Vagina (tissue), 2 donors: Measurements from ENCODE around the gene PTGR3. TPM values are rescaled to one million over a fixed set of nuclear protein-coding genes. Genes with fewer than 3 reads are reported as not detected.

Experiments
- DNase-seq, 2 donors: peaks; one replicate each; pipeline ENCODE4 v3.0.0-alpha.2; 2017; ENCODE audit errors: extremely low spot score in 2 of 2
- H3K27ac ChIP-seq: fragments of 200-600 bp; sonication (generic); one replicate; pipeline ENCODE4 v1.5.1; 2019
- H3K27me3 ChIP-seq: fragments of 200-600 bp; sonication (generic); one replicate; pipeline ENCODE4 v1.5.1; 2019
- H3K36me3 ChIP-seq, 2 donors: fragments of 200-600 bp; sonication (generic); one replicate each; pipeline ENCODE4 v1.5.1; 2017 to 2019
- H3K4me1 ChIP-seq: fragments of 200-600 bp; sonication (generic); one replicate; pipeline ENCODE4 v1.5.1; 2019
- H3K4me3 ChIP-seq, 2 donors: fragments of 200-600 bp; sonication (generic); 1 replicate in 1 of 2; 2 replicates in 1 of 2; pipeline ENCODE4 v1.5.1; 2016 to 2019
- H3K9me3 ChIP-seq: fragments of 200-600 bp; sonication (generic); one replicate; pipeline ENCODE4 v1.5.1; 2019
- CTCF ChIP-seq, 3 experiments: fragments of 450-650 bp in 2 of 3; fragments of 200-600 bp in 1 of 3; sonication (generic) in 1 of 3; IDR thresholded peaks; one replicate each; pipeline ENCODE4 v1.5.1; 2017 to 2019; ENCODE audit warnings: antibody characterized with exemption in 3 of 3, mild to moderate bottlenecking in 2 of 3, moderate library complexity in 2 of 3
- POLR2A ChIP-seq, 2 donors: fragments of 450-650 bp; IDR thresholded peaks; one replicate each; pipeline ENCODE4 v1.6.1; 2017; ENCODE audit warnings: antibody characterized with exemption in 2 of 2, mild to moderate bottlenecking in 2 of 2, moderate library complexity in 2 of 2
- POLR2AphosphoS5 ChIP-seq, 2 donors: sonication (generic); formaldehyde crosslinking; IDR thresholded peaks; one replicate each; pipeline ENCODE4 v1.9.0; 2017; ENCODE audit warnings: antibody characterized with exemption in 2 of 2, mild to moderate bottlenecking in 2 of 2, low read depth in 1 of 2; ENCODE audit not compliant: insufficient read depth in 1 of 2
- intact Hi-C: fragments of 100-400 bp; cut with DNase I; formaldehyde crosslinking; loops from one replicate; pipeline ENCODE4 v1.15.1; 2023
- total RNA-seq: library from RNA; depleted of rRNA; stranded (reverse); fragments of >200 nt; gene quantifications from one replicate; pipeline ENCODE4 v1.2.3, GENCODE V29; 2016

Gene PTGR3
- total RNA-seq, 1 donor from 2014 or later = 16.0 TPM

DNA sequence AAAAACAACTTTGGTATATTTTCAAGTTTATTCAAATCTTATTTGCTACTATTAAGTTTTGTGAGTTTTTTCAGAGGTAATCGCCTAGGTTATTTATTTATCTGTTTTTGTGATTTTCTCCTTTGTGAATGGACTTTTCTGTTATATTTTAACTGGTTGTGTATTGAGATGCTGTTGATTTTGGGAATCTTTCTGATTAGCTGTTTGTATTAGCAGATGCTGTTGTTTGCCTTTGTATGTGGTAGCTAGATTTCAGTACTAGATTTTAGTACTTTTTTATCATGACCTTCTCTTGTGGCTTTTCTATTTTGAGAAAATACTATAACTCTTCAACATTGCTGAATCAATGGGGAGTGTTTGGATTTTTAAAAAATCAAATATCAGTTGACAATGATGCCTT, 44.1 kb upstream of the PTGR3 start:
- Histone ChIP-seq H3K4me1 (peaks cover 70% of the 10 kb centered on the region), H3K36me3 (no peaks in the 10 kb centered on the region), H3K9me3 (no peaks in the 10 kb centered on the region), H3K27ac (no peak overlapping the region), H3K4me3 (no peak overlapping the region), H3K27me3 (no peaks in the 10 kb centered on the region)
- TF ChIP-seq POLR2A (IDR thresholded peaks at IDR 0.05) (no peak), POLR2AphosphoS5 (IDR thresholded peaks at IDR 0.05; ENCODE audit: insufficient read depth in 1 of 2, low read depth in 1 of 2) (no peak), CTCF (IDR thresholded peaks at IDR 0.05) (no peak)
- intact Hi-C loops = loop anchor here (5.0 kb wide), 1 partner anchor 41 kb away; the partner anchor contains the start of gene TSHZ1
- no peak for DNase-seq

- no peaks in the 10 kb centered on the region for H3K36me3 ChIP-seq
- H3K27ac ChIP-seq = peak overlapping the region; percentile 5
- intact Hi-C loops = loop anchor here (5.0 kb wide), 1 partner anchor 40 kb away; the partner anchor contains the start of gene TSHZ1
- peaks cover 73% of the 10 kb centered on the region for H3K4me1 ChIP-seq
- TF ChIP-seq POLR2A (IDR thresholded peaks at IDR 0.05) (no peak), CTCF (IDR thresholded peaks at IDR 0.05) (no peak), POLR2AphosphoS5 (IDR thresholded peaks at IDR 0.05; ENCODE audit: insufficient read depth in 1 of 2, low read depth in 1 of 2) (no peak)
- H3K4me3 ChIP-seq = no peak overlapping the region
- DNase-seq = no peak
- no peaks in the 10 kb centered on the region for H3K27me3 ChIP-seq
- H3K9me3 ChIP-seq = no peaks in the 10 kb centered on the region
Observed at GRCh38 chr18:75252136-75252535, 43.2 kb upstream of the PTGR3 start.

DNA sequence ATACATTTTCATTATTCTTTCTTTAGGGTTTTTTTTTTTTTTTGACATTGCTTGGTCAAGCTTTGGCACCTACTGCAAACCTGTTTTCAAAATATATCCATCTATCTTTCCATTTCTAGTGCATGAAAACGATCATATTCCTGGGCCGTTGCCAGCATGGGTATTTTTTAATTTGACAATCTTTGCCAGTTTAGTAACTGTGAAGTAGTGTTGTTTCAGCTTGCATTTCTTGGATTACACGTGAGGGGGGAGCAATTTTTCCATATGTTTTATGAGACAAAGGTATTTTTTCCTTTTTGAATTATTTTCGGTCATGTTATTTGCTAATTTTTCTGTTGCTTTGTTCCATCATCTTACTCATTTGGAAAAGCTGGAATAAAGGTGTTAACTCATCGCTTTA, 42.5 kb upstream of the PTGR3 start:
- H3K27ac ChIP-seq = no peak overlapping the region
- DNase-seq = no peak
- no peaks in the 10 kb centered on the region for H3K27me3 ChIP-seq
- no peak overlapping the region for H3K4me3 ChIP-seq
- peaks cover 80% of the 10 kb centered on the region for H3K4me1 ChIP-seq
- no peak for TF ChIP-seq POLR2A (IDR thresholded peaks at IDR 0.05)
- TF ChIP-seq POLR2AphosphoS5 (IDR thresholded peaks at IDR 0.05; ENCODE audit: insufficient read depth in 1 of 2, low read depth in 1 of 2) = no peak
- TF ChIP-seq CTCF (IDR thresholded peaks at IDR 0.05) = no peak
- no peaks in the 10 kb centered on the region for H3K9me3 ChIP-seq
- intact Hi-C loops = loop anchor here (5.0 kb wide), 1 partner anchor 39 kb away; the partner anchor contains the start of gene TSHZ1
- H3K36me3 ChIP-seq = no peaks in the 10 kb centered on the region

DNA sequence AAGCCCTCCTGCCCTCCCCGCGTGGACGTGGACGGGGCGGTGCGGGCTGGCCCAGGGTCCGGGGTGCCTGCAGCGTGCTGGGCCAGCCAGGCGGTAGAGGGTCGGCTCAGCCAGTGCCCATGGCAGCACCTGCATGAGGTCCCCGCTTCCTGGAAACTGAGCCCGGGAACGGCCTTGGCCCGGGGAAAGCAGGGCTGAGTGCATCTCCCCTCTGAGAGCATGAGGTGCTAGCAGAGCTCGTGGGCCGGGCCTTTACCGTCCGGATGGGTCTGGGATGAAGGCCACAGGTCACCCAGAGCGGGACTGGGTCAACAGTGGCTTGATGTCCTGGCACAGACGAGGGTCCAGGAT, 41.5 kb upstream of the PTGR3 start:
- DNase-seq = no peak
- intact Hi-C loops = loop anchor here (5.0 kb wide), 1 partner anchor 38 kb away; the partner anchor contains the start of gene TSHZ1
- Histone ChIP-seq H3K4me3 (no peak overlapping the region), H3K27me3 (no peaks in the 10 kb centered on the region), H3K36me3 (no peaks in the 10 kb centered on the region), H3K9me3 (no peaks in the 10 kb centered on the region), H3K27ac (peak overlapping the region; percentile 89), H3K4me1 (peaks cover 81% of the 10 kb centered on the region)
- TF ChIP-seq POLR2AphosphoS5 (IDR thresholded peaks at IDR 0.05; ENCODE audit: insufficient read depth in 1 of 2, low read depth in 1 of 2) (no peak), CTCF (IDR thresholded peaks at IDR 0.05) (no peak), POLR2A (IDR thresholded peaks at IDR 0.05) (no peak)

DNA sequence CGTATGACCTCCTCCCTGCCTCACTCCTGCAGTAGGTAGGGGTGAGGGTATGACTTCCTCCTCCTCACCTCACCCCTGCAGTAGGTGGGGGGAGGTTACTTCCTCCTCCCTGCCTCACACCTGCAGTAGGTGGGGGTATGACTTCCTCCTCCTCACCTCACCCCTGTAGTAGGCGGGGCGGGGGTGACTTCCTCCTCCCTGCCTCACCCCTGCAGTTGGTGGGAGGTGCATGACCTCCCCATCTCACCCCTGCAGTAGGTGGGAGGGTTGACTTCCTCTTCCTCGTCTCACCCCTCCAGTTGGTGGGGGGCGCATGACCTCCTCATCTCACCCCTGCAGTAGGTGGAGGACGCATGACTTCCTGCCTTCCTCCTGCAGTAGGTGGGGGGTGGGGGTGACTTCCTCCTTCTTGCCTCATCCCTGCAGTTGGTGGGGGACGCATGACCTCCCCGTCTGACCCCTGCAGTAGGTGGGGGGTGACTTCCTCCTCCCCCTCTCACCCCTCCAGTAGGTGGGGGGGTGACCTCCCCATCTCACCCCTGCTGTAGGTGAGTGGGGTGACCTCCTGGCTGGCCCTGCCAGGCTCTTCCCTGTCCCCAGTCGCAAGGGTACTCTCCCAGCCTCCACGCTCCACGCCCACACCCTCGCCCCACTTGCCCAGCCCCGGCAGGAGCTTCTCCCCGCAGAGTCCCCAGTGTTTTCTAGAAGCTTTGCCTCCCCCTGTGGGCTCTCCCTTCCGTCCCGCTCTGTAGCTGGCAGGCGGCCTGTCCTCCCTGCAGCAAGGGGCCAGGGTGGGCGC, 40.9 kb upstream of the PTGR3 start:
- peak overlapping the region; percentile 89 for H3K27ac ChIP-seq
- TF ChIP-seq POLR2AphosphoS5 (IDR thresholded peaks at IDR 0.05; ENCODE audit: insufficient read depth in 1 of 2, low read depth in 1 of 2) (no peak), POLR2A (IDR thresholded peaks at IDR 0.05) (no peak), CTCF (IDR thresholded peaks at IDR 0.05) (no peak)
- H3K36me3 ChIP-seq = no peaks in the 10 kb centered on the region
- no peak for DNase-seq
- no peak overlapping the region for H3K4me3 ChIP-seq
- no peaks in the 10 kb centered on the region for H3K27me3 ChIP-seq
- intact Hi-C loops = loop anchor here (5.0 kb wide), 1 partner anchor 38 kb away; the partner anchor contains the start of gene TSHZ1
- H3K9me3 ChIP-seq = no peaks in the 10 kb centered on the region
- peaks cover 86% of the 10 kb centered on the region for H3K4me1 ChIP-seq
